ENCODE results near the gene CD40LG. TPM values are rescaled to one million over a fixed set of nuclear protein-coding genes. Genes with fewer than 3 reads are reported as not detected.

The CD40LG gene
- total and polyA plus RNA-seq, 2 donors (not counting 3 experiments of a cell fraction or from before 2014, with no cell fraction given) = not detected

DNA sequence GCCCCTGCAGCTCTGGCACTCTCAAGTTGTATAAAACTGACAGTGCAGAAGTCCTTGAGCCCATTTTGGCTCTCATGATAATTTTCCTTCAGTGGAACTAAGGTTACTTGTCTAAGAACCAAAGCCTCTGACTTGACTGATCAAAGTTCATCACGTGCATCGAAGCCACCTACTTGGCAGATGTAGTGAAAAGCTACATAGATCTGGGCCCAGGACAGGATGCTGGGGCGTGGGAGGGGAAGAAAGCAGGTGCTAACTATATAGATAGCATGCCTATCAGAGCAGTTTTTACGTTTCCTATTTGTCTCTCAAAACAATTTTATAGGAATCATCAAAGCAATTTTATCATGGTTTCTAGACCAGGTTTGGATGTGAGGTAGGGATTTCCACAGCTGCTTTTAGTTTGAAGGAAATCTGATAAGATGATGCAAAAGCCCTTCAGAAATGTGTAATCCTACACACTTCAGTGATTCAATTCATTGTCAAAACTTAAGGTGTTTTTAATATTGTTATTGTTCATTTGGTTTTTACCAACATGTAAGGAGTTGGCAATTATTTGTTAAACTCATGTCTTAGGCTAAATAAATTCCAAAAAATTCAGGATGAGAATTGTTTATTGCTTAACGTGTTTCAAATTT, 1.2 kb upstream of the CD40LG start:
- H3K9ac ChIP-seq (replicated peaks; ENCODE audit: extremely low read depth, insufficient read depth, low read length) = no peak overlapping the region
- no peak for FAIRE-seq
- POLR2A ChIA-PET = no interaction called here
- no peaks in the 10 kb centered on the region for H3K36me3 ChIP-seq (ENCODE audit: control insufficient read depth in 2 of 2, extremely low read depth in 1 of 2, insufficient read depth in 2 of 2, low read length in 2 of 2)
- H3K79me2 ChIP-seq (ENCODE audit: control insufficient read depth, insufficient read depth, low read length) = no peaks in the 10 kb centered on the region
- no peaks in the 10 kb centered on the region for H3K9me1 ChIP-seq (replicated peaks; ENCODE audit: control insufficient read depth, extremely low read depth, insufficient read depth, low read length)
- no peak for DNase-seq (ENCODE audit: low read depth, low spot score)
- no peak overlapping the region for H2AFZ ChIP-seq (ENCODE audit: low read depth, low read length)
- no peaks in the 10 kb centered on the region for H3K27me3 ChIP-seq (ENCODE audit: control insufficient read depth in 2 of 2, insufficient read depth in 2 of 2, low read length in 2 of 2)
- dilution Hi-C loops (cut with MboI; ENCODE audit: extremely low pct_ligation_motif_present, low sequenced_read_pairs) = no loop called here
- no peaks in the 10 kb centered on the region for H3K4me1 ChIP-seq (ENCODE audit: control insufficient read depth, extremely low read depth, insufficient read depth, low read length)
- CTCF ChIA-PET = interaction anchor here (0.7 kb wide), 1 partner anchor 62 kb away, joined by 3 read pairs; no protein-coding TSS in a partner anchor
- intact Hi-C loops (cut with micrococcal nuclease) = no loop called here
- no peak overlapping the region for H3K4me2 ChIP-seq (ENCODE audit: insufficient read depth, low read length)
- H4K20me1 ChIP-seq (replicated peaks; ENCODE audit: control insufficient read depth, extremely low read depth, insufficient read depth, low read length) = no peaks in the 10 kb centered on the region
- H3K4me3 ChIP-seq (replicated peaks in 1 of 3; ENCODE audit: insufficient read depth in 1 of 3, low read depth in 1 of 3, low read length in 3 of 3) = no peak overlapping the region
- no peaks in the 10 kb centered on the region for H3K9me3 ChIP-seq (replicated peaks; ENCODE audit: control insufficient read depth, insufficient read depth, low read length)
- TF ChIP-seq FOS (IDR thresholded peaks at IDR 0.05; ENCODE audit: borderline replicate concordance, insufficient read depth, low read length) (no peak), POLR2A (IDR thresholded peaks at IDR 0.05; ENCODE audit: low read depth, low read length) (no peak), GATA2 (IDR thresholded peaks at IDR 0.05; ENCODE audit: insufficient read depth, insufficient read length, low read depth, low read length) (no peak), POLR2AphosphoS5 (IDR thresholded peaks at IDR 0.05; ENCODE audit: insufficient read depth, low read depth, low read length) (no peak), EZH2 (IDR thresholded peaks at IDR 0.05; ENCODE audit: borderline replicate concordance, low read depth, low read length, severe bottlenecking) (no peak), MYC (IDR thresholded peaks at IDR 0.05; ENCODE audit: low read depth, low read length) (no peak)
- TF ChIP-seq, protein P1, sequence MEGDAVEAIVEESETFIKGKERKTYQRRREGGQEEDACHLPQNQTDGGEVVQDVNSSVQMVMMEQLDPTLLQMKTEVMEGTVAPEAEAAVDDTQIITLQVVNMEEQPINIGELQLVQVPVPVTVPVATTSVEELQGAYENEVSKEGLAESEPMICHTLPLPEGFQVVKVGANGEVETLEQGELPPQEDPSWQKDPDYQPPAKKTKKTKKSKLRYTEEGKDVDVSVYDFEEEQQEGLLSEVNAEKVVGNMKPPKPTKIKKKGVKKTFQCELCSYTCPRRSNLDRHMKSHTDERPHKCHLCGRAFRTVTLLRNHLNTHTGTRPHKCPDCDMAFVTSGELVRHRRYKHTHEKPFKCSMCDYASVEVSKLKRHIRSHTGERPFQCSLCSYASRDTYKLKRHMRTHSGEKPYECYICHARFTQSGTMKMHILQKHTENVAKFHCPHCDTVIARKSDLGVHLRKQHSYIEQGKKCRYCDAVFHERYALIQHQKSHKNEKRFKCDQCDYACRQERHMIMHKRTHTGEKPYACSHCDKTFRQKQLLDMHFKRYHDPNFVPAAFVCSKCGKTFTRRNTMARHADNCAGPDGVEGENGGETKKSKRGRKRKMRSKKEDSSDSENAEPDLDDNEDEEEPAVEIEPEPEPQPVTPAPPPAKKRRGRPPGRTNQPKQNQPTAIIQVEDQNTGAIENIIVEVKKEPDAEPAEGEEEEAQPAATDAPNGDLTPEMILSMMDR (IDR thresholded peaks at IDR 0.05; ENCODE audit: extremely low read depth in 1 of 2, insufficient read depth in 1 of 2, low read depth in 1 of 2, low read length in 2 of 2) = no peak
- TF ChIP-seq, protein P2, sequence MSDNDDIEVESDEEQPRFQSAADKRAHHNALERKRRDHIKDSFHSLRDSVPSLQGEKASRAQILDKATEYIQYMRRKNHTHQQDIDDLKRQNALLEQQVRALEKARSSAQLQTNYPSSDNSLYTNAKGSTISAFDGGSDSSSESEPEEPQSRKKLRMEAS (IDR thresholded peaks at IDR 0.05; ENCODE audit: insufficient read depth, insufficient read length) = no peak
- BruUV-seq (replicated peaks) = no TSS peak
- H3K27ac ChIP-seq (ENCODE audit: insufficient read depth, low read depth, low read length) = no peak overlapping the region

All from endothelial cell of umbilical vein (primary cell).